ENCODE data around the gene PLEKHM2. TPM values are rescaled to one million over a fixed set of nuclear protein-coding genes. Genes with fewer than 3 reads are reported as not detected.

Gene PLEKHM2
- total RNA-seq, 1 donor from 2014 or later, result 52.1 TPM

- no peak for TF ChIP-seq CTCF (IDR thresholded peaks at IDR 0.05; ENCODE audit: insufficient read depth, low read length, poor library complexity, severe bottlenecking)
- Histone ChIP-seq H3K27me3 (ENCODE audit: control insufficient read depth, insufficient read depth, low read length) (no peaks in the 10 kb centered on the region), H3K4me3 (ENCODE audit: low read depth, low read length) (no peak overlapping the region), H3K36me3 (ENCODE audit: control insufficient read depth, insufficient read depth, low read length) (no peaks in the 10 kb centered on the region)
- DNase-seq (ENCODE audit: low read depth), result no peak
Measured at GRCh38 chr1:15660151-15660550, 24.0 kb upstream of the PLEKHM2 start.

- no peak for DNase-seq (ENCODE audit: low read depth)
- H3K36me3 ChIP-seq (ENCODE audit: control insufficient read depth, insufficient read depth, low read length), result no peaks in the 10 kb centered on the region
- no peak overlapping the region for H3K4me3 ChIP-seq (ENCODE audit: low read depth, low read length)
- H3K27me3 ChIP-seq (ENCODE audit: control insufficient read depth, insufficient read depth, low read length), result no peaks in the 10 kb centered on the region
- no peak for TF ChIP-seq CTCF (IDR thresholded peaks at IDR 0.05; ENCODE audit: insufficient read depth, low read length, poor library complexity, severe bottlenecking)
Measured at GRCh38 chr1:15662477-15662876, 21.6 kb upstream of the PLEKHM2 start.

GRCh38 chr1:15663925-15664324 lies 20.2 kb upstream of the PLEKHM2 start:
- H3K4me3 ChIP-seq (ENCODE audit: low read depth, low read length), result no peak overlapping the region
- DNase-seq (ENCODE audit: low read depth), result no peak
- no peak for TF ChIP-seq CTCF (IDR thresholded peaks at IDR 0.05; ENCODE audit: insufficient read depth, low read length, poor library complexity, severe bottlenecking)
- no peaks in the 10 kb centered on the region for H3K27me3 ChIP-seq (ENCODE audit: control insufficient read depth, insufficient read depth, low read length)
- no peaks in the 10 kb centered on the region for H3K36me3 ChIP-seq (ENCODE audit: control insufficient read depth, insufficient read depth, low read length)

GRCh38 chr1:15667362-15667761 lies 16.8 kb upstream of the PLEKHM2 start:
- no peak for DNase-seq (ENCODE audit: low read depth)
- Histone ChIP-seq H3K4me3 (ENCODE audit: low read depth, low read length) (no peak overlapping the region), H3K27me3 (ENCODE audit: control insufficient read depth, insufficient read depth, low read length) (no peaks in the 10 kb centered on the region), H3K36me3 (ENCODE audit: control insufficient read depth, insufficient read depth, low read length) (no peaks in the 10 kb centered on the region)
- TF ChIP-seq CTCF (IDR thresholded peaks at IDR 0.05; ENCODE audit: insufficient read depth, low read length, poor library complexity, severe bottlenecking), result no peak

- H3K36me3 ChIP-seq (ENCODE audit: control insufficient read depth, insufficient read depth, low read length), result no peaks in the 10 kb centered on the region
- no peaks in the 10 kb centered on the region for H3K27me3 ChIP-seq (ENCODE audit: control insufficient read depth, insufficient read depth, low read length)
- TF ChIP-seq CTCF (IDR thresholded peaks at IDR 0.05; ENCODE audit: insufficient read depth, low read length, poor library complexity, severe bottlenecking), result no peak
- no peak for DNase-seq (ENCODE audit: low read depth)
- H3K4me3 ChIP-seq (ENCODE audit: low read depth, low read length), result no peak overlapping the region
Measured at GRCh38 chr1:15668089-15668754, 15.9 kb upstream of the PLEKHM2 start.

GRCh38 chr1:15669074-15669473 lies 15.0 kb upstream of the PLEKHM2 start:
- DNase-seq (ENCODE audit: low read depth), result no peak
- no peak overlapping the region for H3K4me3 ChIP-seq (ENCODE audit: low read depth, low read length)
- H3K36me3 ChIP-seq (ENCODE audit: control insufficient read depth, insufficient read depth, low read length), result no peaks in the 10 kb centered on the region
- H3K27me3 ChIP-seq (ENCODE audit: control insufficient read depth, insufficient read depth, low read length), result no peaks in the 10 kb centered on the region
- TF ChIP-seq CTCF (IDR thresholded peaks at IDR 0.05; ENCODE audit: insufficient read depth, low read length, poor library complexity, severe bottlenecking), result no peak
